Breast epithelium (tissue), 3 donors: ENCODE measurements around the gene CARTPT.

Source experiments
- POLR2A ChIP-seq: fragments of 450-650 bp; IDR thresholded peaks from one replicate; pipeline ENCODE4 v1.6.1; 2016; ENCODE audit warnings: antibody characterized with exemption, mild to moderate bottlenecking, moderate library complexity
- POLR2AphosphoS5 ChIP-seq, 3 donors: sonication (generic); formaldehyde crosslinking; IDR thresholded peaks; one replicate each; pipeline ENCODE4 v1.6.1; 2017; ENCODE audit warnings: antibody characterized with exemption in 3 of 3
- TF ChIP-seq, protein P1 (sequence below), 3 donors: fragments of 450-650 bp; IDR thresholded peaks; one replicate each; pipeline ENCODE4 v1.5.1; 2016 to 2017; ENCODE audit warnings: antibody characterized with exemption in 3 of 3, mild to moderate bottlenecking in 3 of 3, moderate library complexity in 3 of 3

DNA sequence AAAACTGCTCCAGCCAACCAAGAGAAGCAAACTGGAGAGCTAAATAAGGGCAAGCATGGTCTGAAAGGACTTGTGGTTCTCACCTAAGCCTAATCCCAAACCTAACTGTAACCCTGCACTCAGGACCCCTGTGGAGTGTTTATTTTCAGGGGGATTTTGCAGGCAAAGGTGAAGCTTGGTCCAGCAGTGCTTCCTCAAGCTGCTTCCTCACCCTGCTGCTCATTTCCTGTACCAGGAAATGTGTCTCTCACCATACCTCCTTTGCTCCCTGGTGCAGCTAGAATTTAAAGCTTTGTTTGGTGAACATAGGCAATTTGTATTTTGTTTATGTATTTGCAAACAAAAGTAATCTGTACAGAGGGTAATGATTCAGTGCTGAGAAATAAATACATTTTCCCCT lies 50.2 kb downstream of the CARTPT start:
- TF ChIP-seq, protein P1, sequence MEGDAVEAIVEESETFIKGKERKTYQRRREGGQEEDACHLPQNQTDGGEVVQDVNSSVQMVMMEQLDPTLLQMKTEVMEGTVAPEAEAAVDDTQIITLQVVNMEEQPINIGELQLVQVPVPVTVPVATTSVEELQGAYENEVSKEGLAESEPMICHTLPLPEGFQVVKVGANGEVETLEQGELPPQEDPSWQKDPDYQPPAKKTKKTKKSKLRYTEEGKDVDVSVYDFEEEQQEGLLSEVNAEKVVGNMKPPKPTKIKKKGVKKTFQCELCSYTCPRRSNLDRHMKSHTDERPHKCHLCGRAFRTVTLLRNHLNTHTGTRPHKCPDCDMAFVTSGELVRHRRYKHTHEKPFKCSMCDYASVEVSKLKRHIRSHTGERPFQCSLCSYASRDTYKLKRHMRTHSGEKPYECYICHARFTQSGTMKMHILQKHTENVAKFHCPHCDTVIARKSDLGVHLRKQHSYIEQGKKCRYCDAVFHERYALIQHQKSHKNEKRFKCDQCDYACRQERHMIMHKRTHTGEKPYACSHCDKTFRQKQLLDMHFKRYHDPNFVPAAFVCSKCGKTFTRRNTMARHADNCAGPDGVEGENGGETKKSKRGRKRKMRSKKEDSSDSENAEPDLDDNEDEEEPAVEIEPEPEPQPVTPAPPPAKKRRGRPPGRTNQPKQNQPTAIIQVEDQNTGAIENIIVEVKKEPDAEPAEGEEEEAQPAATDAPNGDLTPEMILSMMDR (IDR thresholded peaks at IDR 0.05): no peak
- no peak for TF ChIP-seq POLR2A
- no peak for TF ChIP-seq POLR2AphosphoS5 (IDR thresholded peaks at IDR 0.05)
